GM23338 (cell line): ENCODE measurements around the gene HADHA. TPM values are rescaled to one million over a fixed set of nuclear protein-coding genes. Genes with fewer than 3 reads are reported as not detected.

Experiments
- ATAC-seq: fragments of 200-7000 bp; cut with Tn5 transposase; 3 replicates; pipeline ENCODE4 v1.9.1; 2020
- DNase-seq: peaks from one replicate; pipeline ENCODE4 v3.0.0-alpha.2; 2015; ENCODE audit warnings: low spot score
- H2AFZ ChIP-seq: fragments of 200-600 bp; sonication (generic); 2 replicates; pipeline ENCODE4 v1.8.0; 2016; ENCODE audit warnings: antibody characterized with exemption, mild to moderate bottlenecking, moderate library complexity
- H3F3A ChIP-seq: fragments of 200-600 bp; sonication (generic); replicated peaks from 2 replicates; pipeline ENCODE4 v1.8.0; 2017; ENCODE audit warnings: antibody characterized with exemption, mixed run types, low read depth
- H3K27ac ChIP-seq: fragments of 200-600 bp; sonication (generic); 2 replicates; pipeline ENCODE4 v1.6.1; 2016; ENCODE audit warnings: low read depth
- H3K27me3 ChIP-seq: fragments of 200-600 bp; sonication (generic); 2 replicates; pipeline ENCODE4 v1.8.0; 2016; ENCODE audit warnings: mild to moderate bottlenecking, mixed run types, moderate library complexity; ENCODE audit not compliant: insufficient read depth
- H3K36me3 ChIP-seq: fragments of 200-600 bp; sonication (generic); 2 replicates; pipeline ENCODE4 v1.8.0; 2016; ENCODE audit warnings: mild to moderate bottlenecking; ENCODE audit not compliant: insufficient read depth
- H3K4me1 ChIP-seq: fragments of 200-600 bp; sonication (generic); 2 replicates; pipeline ENCODE4 v1.8.0; 2016; ENCODE audit warnings: mild to moderate bottlenecking, moderate library complexity; ENCODE audit not compliant: insufficient read depth
- H3K4me2 ChIP-seq: fragments of 200-600 bp; sonication (generic); 2 replicates; pipeline ENCODE4 v1.7.1; 2017; ENCODE audit warnings: mixed run types
- H3K4me3 ChIP-seq: fragments of 200-600 bp; sonication (generic); 2 replicates; pipeline ENCODE4 v1.6.1; 2016; ENCODE audit warnings: mixed run types
- H3K79me2 ChIP-seq: fragments of 200-600 bp; sonication (generic); replicated peaks from 2 replicates; pipeline ENCODE4 v1.8.0; 2017; ENCODE audit warnings: mild to moderate bottlenecking; ENCODE audit not compliant: insufficient read depth
- H3K9me2 ChIP-seq: fragments of 200-600 bp; sonication (generic); 2 replicates; pipeline ENCODE4 v1.8.0; 2017; ENCODE audit not compliant: insufficient read depth
- H4K20me1 ChIP-seq: fragments of 200-600 bp; sonication (generic); replicated peaks from 2 replicates; pipeline ENCODE4 v1.8.0; 2017; ENCODE audit warnings: mild to moderate bottlenecking; ENCODE audit not compliant: insufficient read depth
- H3K27ac Mint-ChIP-seq: 2 replicates; pipeline ENCODE4 v1.8.0; 2020; ENCODE audit warnings: inconsistent platforms, mild to moderate bottlenecking, moderate library complexity, mixed read lengths
- H3K27me3 Mint-ChIP-seq: 3 replicates; pipeline ENCODE4 v1.8.0; 2022; ENCODE audit warnings: low read depth, mild to moderate bottlenecking, moderate library complexity, mixed read lengths, inconsistent platforms; ENCODE audit not compliant: insufficient read depth, poor library complexity
- H3K36me3 Mint-ChIP-seq: 3 replicates; pipeline ENCODE4 v1.8.0; 2021; ENCODE audit warnings: low read depth, mild to moderate bottlenecking, inconsistent platforms, moderate library complexity, mixed read lengths
- H3K4me1 Mint-ChIP-seq: 3 replicates; pipeline ENCODE4 v1.8.0; 2020; ENCODE audit warnings: mild to moderate bottlenecking, inconsistent platforms, mixed read lengths
- H3K4me3 Mint-ChIP-seq: 3 replicates; pipeline ENCODE4 v1.8.0; 2021; ENCODE audit warnings: moderate library complexity, mild to moderate bottlenecking, inconsistent platforms, mixed read lengths
- H3K9me3 Mint-ChIP-seq: 3 replicates; pipeline ENCODE4 v1.8.0; 2020; ENCODE audit warnings: moderate library complexity, mild to moderate bottlenecking, inconsistent platforms, mixed read lengths
- EZH2 ChIP-seq: fragments of 200-600 bp; sonication (generic); IDR thresholded peaks from one replicate; pipeline ENCODE4 v1.8.0; 2017; ENCODE audit warnings: antibody characterized with exemption, mild to moderate bottlenecking, low read depth; ENCODE audit not compliant: unreplicated experiment
- EZH2phosphoT487 ChIP-seq: fragments of 200-600 bp; sonication (generic); IDR thresholded peaks from one replicate; pipeline ENCODE4 v1.8.1; 2018; ENCODE audit warnings: antibody characterized with exemption; ENCODE audit not compliant: unreplicated experiment
- JUNB ChIP-seq: IDR thresholded peaks from one replicate; pipeline ENCODE4 v1.6.1; 2016; ENCODE audit warnings: antibody characterized with exemption; ENCODE audit not compliant: unreplicated experiment
- ZNF114 ChIP-seq: fragments of 250-450 bp; sonication (Bioruptor Pico); IDR thresholded peaks from 2 replicates; pipeline ENCODE4 v1.5.0; 2020; ENCODE audit warnings: mild to moderate bottlenecking, moderate library complexity
- ZNF331 ChIP-seq: fragments of 250-450 bp; sonication (Bioruptor Pico); IDR thresholded peaks from 2 replicates; pipeline ENCODE4 v1.5.0; 2020; ENCODE audit warnings: low read depth, mild to moderate bottlenecking, moderate library complexity
- polyA plus RNA-seq: library from polyadenylated mRNA; unstranded; fragments of >200 nt; fragmentation: Nextera tagmentation; extraction: Ambion mirVana; gene quantifications from 2 replicates; pipeline ENCODE4 v1.2.1, GENCODE V29; 2016
- total RNA-seq: library from RNA; depleted of rRNA; stranded (reverse); fragments of >200 nt; shearing (Covaris generic); gene quantifications from 2 replicates; pipeline ENCODE4 v1.2.3, GENCODE V29; 2014
- TF ChIP-seq, protein P1 (sequence below): IDR thresholded peaks from one replicate; pipeline ENCODE4 v1.6.1; 2018; ENCODE audit warnings: antibody characterized with exemption; ENCODE audit not compliant: unreplicated experiment
- TF ChIP-seq, protein P2 (sequence below): IDR thresholded peaks from 2 replicates; pipeline ENCODE4 v1.6.1; 2016; ENCODE audit warnings: antibody characterized with exemption

The HADHA gene
- total and polyA plus RNA-seq, 2 experiments from 2014 or later = 63.9 to 92.3 TPM

DNA sequence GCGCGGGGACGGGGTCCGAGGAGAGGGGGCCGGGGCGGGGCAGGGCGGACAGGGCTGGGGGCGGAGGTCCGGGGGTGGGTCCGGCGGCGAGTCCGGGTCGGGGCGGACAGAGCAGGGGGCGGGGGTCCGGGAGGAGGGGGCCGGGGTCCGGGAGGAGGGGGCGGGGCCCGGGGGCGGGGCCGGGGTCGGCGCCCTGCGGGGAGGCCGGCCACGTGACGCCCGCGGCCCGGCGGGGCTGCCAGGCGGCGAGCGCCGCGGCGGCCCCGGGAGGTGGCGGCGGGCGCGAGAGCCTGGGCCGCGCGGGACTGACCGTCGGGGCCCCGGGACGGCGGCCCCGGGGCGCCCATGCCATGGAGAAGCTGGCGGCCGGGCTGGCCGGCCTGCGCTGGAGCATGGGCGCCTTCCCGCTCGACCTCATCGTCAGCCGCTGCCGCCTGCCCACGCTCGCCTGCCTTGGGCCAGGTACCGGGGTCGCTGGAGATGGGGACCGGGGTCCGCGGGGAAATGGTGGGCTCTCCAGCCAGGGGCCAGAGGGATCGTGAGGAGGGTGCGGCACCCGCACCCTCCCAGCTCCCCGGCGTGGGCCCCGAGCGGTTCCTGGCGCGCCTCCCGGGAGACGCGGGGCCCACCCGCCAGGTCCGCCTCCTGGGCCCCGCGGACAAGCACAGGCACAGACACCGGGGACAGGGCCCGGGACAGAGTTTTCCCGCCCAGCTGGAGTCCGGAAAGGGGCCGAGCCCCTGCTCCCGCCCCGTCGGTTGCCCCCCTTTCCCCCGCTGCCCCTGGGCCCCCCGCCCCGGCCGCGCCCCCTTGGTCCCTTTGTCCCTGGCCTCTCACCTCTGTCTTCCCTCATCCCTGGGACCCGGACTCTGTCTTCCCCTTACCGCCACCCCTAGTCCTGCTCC lies 71.3 kb downstream of the HADHA start, which contains the start of gene GAREM2 (continued):
- TF ChIP-seq, protein P1, sequence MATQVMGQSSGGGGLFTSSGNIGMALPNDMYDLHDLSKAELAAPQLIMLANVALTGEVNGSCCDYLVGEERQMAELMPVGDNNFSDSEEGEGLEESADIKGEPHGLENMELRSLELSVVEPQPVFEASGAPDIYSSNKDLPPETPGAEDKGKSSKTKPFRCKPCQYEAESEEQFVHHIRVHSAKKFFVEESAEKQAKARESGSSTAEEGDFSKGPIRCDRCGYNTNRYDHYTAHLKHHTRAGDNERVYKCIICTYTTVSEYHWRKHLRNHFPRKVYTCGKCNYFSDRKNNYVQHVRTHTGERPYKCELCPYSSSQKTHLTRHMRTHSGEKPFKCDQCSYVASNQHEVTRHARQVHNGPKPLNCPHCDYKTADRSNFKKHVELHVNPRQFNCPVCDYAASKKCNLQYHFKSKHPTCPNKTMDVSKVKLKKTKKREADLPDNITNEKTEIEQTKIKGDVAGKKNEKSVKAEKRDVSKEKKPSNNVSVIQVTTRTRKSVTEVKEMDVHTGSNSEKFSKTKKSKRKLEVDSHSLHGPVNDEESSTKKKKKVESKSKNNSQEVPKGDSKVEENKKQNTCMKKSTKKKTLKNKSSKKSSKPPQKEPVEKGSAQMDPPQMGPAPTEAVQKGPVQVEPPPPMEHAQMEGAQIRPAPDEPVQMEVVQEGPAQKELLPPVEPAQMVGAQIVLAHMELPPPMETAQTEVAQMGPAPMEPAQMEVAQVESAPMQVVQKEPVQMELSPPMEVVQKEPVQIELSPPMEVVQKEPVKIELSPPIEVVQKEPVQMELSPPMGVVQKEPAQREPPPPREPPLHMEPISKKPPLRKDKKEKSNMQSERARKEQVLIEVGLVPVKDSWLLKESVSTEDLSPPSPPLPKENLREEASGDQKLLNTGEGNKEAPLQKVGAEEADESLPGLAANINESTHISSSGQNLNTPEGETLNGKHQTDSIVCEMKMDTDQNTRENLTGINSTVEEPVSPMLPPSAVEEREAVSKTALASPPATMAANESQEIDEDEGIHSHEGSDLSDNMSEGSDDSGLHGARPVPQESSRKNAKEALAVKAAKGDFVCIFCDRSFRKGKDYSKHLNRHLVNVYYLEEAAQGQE = no peak
- no peak for TF ChIP-seq EZH2
- TF ChIP-seq EZH2phosphoT487 = no peak
- TF ChIP-seq, protein P2, sequence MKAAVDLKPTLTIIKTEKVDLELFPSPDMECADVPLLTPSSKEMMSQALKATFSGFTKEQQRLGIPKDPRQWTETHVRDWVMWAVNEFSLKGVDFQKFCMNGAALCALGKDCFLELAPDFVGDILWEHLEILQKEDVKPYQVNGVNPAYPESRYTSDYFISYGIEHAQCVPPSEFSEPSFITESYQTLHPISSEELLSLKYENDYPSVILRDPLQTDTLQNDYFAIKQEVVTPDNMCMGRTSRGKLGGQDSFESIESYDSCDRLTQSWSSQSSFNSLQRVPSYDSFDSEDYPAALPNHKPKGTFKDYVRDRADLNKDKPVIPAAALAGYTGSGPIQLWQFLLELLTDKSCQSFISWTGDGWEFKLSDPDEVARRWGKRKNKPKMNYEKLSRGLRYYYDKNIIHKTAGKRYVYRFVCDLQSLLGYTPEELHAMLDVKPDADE = no peak

DNA sequence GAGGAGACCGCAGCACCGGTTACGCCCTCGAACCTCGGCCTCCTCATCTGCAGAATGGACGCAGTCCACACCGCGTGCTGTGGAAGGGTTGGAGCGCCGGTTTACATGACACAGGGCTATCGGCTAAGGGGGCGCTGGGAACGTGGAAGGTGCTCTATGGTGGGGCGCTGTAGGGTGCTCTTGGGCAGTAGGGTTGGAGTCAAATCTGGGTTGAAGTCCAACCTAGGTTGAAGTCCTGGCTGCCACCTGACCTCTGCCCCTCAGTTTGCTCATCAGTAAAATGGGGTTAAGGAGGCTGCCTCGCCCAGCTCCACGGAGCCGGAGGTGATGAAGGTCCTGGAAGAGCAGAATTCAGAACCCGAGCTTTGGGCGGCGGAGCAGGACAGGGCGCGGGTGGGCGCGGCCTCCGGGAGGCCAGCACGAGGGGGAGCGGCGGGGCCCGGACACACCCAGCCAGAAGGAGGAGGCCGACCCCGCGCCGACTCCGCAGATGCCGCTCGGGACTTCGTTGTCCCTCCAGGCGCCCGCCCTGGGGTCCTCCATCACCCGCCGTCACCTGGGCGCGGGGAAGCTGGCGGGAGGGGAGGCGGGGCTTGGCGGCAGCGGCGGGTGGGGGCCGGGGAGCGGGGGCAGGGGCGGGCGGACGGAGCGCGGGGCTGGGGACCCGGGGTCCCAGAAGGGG lies 72.1 kb downstream of the HADHA start:
- Histone ChIP-seq H3F3A (0 out of 2 replicates have a peak, but pooled peaks cover 5% of the 10 kb centered on the region), H3K36me3 (peaks cover 4% of the 10 kb centered on the region; the same call in 1 of the 2 replicates), H4K20me1 (peaks cover 10% of the 10 kb centered on the region), H3K27ac (no peak overlapping the region), H3K4me1 (peaks cover 11% of the 10 kb centered on the region; the same call in 1 of the 2 replicates), H3K79me2 (peaks cover 12% of the 10 kb centered on the region; the same call in 1 of the 2 replicates), H2AFZ (peak overlapping the region; percentile 90; the same call in 1 of the 2 replicates), H3K4me3 (peak overlapping the region; percentile 63), H3K4me2 (peak overlapping the region; percentile 76), H3K9me2 (no peaks in the 10 kb centered on the region), H3K27me3 (no peaks in the 10 kb centered on the region)
- Mint-ChIP-seq H3K4me3 (peak overlapping the region; percentile 69), H3K9me3 (peaks cover 5% of the 10 kb centered on the region; the same call in 2 of the 3 replicates), H3K27me3 (peaks cover 19% of the 10 kb centered on the region), H3K36me3 (peaks cover 11% of the 10 kb centered on the region; the same call in 2 of the 3 replicates), H3K27ac (no peak overlapping the region), H3K4me1 (peaks cover 15% of the 10 kb centered on the region)
- ATAC-seq (peak; percentile 25), DNase-seq (peak; percentile 72)
- TF ChIP-seq, protein P1 = no peak
- TF ChIP-seq, protein P2 = no peak
- TF ChIP-seq ZNF114 (CRISPR knock-in tag) (no peak), JUNB (no peak), ZNF331 (CRISPR knock-in tag) (no peak)
